CD1c-positive myeloid dendritic cell (primary cell): ENCODE data around the gene DNPH1.

Experiments used
- DNase-seq: peaks from one replicate; pipeline ENCODE4 v3.0.0-alpha.2; 2016; ENCODE audit errors: extremely low spot score

Gene DNPH1

DNA sequence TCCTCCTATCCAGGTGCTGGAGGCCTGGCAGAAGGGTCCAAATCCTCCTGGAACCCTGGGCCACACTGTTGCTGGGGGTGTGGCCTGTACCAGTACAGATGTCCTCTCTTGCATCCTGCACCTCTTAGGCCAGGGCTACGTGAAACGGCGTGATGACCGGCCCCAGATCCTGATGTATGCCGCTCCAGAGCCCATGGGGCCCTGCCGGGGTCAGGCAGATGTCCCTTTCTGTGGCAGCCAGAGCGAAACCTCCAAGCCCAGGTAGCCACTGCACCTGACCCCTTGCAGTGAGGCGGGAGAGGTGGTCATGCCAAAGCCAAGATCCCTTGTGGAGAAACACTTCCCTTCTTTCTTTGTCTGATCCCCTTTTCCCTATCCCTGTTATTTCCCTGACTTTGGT, 14.2 kb downstream of the DNPH1 start:
- no peak for DNase-seq

DNA sequence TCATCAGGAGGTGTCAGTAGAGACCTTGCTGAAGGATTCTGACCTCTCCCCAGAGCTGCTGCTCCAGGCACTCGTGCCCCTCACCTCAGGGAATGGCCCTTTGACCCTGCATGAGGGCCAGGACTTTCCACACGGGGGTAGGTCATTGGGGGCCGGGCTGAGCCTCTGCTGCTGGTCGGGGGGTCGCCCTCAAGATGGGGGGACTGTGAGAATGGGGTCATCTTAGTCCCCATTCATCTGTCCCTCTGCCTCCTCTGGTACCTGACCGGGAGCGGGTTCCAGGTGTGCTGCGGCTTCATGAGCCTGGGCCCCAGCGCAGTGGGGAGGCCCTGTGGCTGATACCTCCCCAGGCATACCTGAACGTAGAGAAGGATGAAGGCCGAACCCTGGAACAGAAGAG, 15.8 kb downstream of the DNPH1 start:
- no peak for DNase-seq

DNA sequence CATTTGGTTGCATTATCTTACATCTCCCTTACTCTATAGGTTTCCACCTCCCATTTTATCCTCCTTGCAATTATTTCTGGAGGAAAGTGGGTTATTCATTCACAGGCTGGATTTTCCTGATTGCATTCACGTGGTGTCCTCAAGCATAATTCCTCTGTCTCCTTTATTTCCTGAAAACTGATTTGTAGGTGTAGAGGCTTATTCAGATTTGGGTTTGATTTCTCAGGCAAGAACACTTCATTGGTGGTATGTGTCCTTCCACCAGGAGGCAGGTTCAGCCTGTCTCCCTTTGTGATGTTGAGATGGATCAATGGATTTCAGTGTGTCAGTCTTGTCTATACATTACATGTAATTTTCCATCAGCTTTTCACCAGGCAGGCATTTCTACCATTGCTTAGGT, 17.3 kb downstream of the DNPH1 start:
- no peak for DNase-seq

DNA sequence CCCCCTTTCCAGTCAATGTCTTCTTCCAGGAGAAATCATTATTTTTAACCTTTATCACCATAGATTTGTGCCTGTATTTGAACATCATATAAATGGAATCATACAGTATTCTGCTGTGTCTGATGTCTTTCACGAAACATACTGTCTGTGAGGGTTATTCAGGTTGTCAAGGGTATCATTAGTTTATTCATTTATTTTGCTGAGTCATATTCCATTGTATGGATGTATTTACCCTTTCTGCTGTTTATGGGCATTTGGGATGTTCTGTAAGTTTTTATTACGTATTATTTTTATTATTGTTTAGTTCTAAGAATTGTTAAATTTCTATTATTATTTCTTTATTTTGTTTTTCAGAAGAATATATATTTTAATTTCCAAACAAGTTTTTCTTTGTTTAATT, 22.0 kb downstream of the DNPH1 start:
- DNase-seq: no peak

DNA sequence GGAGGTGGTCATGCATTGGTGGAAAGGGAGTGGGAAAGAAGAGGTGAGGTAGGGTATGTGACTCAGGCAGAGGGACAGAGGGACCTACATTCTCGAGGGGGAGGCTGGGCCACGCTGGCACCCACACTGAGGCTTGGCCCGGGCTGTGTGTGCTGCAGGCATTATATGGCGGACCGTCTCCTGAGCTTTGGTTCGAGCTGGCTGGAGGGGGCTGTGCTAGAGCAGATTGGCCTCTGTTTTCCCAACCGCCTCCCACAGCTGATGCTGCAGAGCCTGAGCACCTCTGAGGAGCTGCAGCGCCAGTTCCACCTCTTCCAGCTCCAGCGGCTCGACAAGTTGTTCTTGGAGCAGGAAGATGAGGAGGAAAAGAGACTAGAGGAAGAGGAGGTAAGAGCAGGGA, 23.4 kb downstream of the DNPH1 start:
- no peak for DNase-seq

DNA sequence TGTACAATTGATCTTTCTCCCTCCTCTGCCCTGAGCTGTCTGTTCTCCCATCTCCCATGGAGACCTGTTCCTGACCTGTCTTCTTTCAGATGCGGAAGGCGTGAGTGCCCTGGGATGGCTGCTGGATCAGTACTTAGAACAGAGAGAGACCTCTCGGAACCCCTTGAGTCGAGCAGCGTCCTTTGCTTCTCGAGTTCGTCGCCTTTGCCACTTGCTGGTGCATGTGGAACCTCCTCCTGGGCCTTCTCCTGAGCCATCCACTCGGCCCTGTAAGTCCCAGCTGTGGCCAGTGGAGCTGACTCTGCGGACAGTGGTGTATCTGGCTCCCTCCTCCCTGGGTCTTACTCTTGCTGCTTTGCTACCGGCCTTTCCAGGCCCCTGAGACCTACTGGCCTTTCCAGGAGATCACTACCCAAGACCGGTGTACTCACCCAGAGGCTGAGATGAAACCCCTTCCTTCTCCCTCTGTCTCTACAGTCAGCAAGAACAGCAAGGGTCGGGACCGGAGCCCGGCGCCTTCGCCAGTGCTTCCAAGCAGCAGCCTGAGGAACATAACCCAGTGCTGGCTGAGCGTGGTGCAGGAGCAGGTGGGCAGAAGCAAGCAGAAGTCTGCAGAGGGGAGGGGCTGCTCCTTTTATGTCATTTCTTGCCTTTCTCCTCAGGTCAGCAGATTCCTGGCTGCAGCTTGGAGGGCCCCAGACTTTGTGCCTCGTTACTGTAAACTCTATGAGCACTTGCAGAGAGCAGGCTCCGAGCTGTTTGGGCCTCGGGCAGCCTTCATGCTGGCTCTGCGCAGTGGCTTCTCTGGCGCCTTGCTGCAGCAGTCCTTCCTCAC, 24.8 kb downstream of the DNPH1 start:
- DNase-seq: no peak

DNA sequence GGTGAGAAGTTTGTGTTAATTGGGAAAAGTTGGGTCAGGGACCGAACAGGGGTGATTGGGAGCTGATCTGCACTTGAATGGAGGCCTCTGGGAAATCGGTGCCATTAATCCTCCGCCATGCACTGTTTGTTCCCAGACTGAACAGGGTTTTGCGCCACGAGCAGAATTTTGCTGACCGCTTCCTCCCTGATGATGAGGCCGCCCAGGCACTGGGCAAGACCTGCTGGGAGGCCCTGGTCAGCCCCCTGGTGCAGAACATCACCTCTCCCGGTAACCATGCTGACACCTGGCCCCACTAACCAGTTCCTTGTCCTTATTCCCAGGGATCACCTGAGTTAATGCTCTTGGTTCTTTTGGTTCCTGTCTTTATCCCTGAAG, 25.6 kb downstream of the DNPH1 start:
- no peak for DNase-seq

DNA sequence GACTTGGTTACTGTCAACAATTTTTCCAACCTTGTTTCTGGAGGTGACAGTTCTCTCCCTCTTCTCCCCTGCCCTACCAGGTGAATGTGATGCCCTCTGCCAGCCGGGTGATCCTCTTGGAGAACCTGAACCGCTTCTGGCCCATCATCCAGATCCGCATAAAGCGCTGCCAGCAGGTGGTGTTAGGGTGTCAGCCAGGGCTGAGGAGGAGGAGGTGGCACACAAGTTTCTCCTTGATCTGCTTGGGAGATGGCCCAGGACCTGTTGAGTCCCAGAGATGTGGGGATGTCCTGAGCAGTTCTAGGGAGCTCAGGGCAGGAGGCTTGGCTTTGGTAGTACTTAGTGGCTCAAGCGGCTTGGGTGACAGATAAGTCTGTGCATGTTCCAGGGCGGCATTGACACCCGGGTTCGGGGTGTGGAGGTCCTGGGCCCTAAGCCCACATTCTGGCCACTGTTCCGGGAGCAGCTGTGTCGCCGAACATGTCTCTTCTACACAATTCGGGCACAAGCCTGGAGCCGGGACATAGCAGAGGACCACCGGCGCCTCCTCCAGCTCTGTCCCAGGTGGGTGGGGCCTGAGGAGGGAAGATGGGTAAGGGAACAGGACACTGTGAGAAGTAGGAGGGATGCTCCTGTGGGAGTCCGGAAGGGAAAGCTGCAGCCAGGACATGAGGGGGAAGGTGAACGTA, 26.1 kb downstream of the DNPH1 start:
- no peak for DNase-seq

DNA sequence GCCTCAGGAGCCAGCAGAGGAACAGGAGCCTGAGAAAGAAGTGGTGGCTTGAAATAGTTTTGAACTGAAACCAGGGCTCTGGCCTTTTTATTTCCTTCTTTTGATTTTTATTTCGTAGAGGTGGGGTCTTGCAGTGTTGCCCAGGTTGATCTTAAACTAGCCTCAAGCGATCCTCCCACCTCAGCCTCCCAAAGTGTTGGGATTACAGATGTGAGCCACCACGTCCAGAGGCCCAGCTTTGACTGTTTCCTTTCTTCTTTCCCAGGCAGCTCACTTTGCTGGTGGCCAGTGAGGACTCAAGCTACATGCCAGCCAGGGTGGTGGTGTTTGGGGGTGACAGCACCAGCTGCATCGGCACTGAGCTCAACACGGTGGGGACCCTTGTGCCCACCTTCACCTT, 26.8 kb downstream of the DNPH1 start:
- DNase-seq: no peak

DNA sequence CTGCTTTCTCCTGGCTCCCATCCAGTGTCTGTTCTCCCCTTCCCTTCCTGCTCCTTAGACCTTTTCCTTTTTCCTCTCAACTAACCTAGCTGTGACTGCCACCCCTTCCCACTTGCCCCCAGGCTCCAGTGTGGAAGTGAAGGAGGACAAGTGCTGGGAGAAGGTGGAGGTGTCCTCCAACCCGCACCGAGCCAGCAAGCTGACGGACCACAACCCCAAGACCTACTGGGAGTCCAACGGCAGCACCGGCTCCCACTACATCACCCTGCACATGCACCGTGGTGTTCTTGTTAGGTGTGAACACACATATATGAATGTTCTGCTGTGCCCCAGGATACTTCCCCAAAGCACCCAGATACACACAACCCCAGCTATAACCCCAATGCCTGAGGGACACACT, 28.7 kb downstream of the DNPH1 start:
- no peak for DNase-seq

DNA sequence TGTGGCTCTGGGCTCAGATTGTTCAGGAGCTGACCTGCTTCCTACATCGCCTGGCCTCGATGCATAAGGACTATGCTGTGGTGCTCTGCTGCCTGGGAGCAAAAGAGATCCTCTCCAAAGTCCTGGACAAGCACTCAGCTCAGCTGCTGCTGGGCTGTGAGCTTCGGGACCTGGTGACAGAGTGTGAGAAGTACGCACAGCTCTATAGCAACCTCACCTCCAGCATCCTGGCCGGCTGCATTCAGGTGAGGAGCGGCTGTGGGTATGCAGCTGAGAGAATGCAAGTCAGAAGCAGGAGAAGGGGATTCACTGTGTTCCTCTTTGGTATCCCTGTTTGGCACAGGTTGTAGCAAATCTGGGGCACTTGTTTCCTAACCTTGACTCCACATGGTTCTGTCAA, 29.4 kb downstream of the DNPH1 start:
- DNase-seq: no peak

DNA sequence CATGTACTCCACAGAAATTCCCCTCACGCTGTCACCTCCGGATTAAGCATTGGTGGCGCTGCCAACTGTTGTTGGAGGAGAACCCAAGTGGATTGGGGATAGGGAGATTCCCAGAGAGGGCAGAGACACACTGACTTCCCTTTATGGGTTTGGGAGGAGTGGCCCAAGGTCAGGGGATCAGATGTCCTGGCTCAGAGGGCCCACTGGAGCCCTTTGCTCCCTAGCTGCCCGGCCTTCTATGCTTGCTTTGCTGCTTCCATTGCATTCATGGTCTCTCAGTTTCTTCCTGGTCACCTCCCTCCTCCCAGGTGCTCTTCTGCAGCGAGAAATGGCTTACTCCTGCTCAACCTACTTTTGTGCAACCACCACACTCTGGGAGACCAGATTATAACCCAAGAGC, 32.9 kb downstream of the DNPH1 start:
- no peak for DNase-seq

DNA sequence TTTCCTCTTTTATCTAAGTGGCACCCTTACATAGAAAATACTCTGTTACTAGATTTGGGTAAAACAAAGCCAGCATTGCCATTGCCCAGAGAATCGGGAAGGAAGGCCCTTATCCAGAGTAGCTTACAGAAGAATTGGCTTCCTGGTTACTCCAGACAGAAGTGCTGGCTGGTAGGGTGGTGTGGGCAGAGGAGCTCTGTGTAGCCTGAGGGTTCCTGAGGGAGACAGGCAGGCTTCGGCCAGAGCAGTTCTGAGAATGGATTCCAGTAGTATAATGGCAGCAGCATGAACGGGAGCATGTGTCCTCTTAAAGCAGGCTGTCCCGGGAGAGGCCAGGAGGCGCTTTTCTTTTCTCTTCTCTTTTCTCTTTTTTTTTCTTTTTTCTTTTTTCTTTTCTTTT, 35.4 kb downstream of the DNPH1 start:
- no peak for DNase-seq

DNA sequence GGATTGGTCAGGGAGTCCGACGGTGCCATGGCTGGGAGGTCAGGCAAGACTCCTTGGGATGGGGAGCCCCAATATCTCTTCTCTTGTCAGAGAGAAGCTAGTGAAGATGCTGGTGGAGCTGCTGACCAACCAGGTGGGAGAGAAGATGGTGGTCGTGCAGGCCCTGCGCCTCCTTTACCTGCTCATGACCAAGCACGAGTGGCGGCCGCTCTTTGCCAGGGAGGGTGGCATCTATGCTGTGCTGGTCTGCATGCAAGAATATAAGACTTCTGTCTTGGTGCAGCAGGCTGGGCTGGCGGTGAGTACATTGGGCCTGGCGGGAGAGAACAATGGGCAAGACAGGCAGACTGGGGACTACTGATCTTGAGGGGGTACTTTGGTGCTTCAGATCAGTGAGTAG, 36.4 kb downstream of the DNPH1 start:
- no peak for DNase-seq

DNA sequence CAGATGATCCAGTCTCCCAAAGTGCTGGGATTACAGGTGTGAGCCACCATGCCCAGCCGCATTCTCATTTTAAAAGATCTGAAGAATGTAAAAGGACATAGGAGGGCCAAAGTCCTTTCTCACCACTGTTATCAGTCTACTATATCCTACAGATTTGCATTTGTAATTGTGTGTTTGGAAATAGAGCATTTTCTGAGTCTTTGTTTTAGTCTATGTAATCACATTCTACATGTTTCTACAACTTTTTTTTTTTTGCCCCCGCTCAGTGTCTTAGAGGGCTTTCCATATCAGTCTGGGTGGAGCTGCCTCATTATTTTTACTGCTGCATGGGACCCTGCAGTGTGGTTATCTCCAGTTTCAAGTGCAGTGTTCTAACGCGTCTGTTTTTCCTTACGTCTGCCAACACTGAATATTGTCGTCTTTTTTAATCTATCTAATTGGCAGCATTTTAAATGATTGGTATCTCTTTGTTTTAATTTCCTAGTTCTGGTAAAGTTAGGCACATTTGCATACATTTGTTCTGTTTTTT, 39.4 kb downstream of the DNPH1 start:
- no peak for DNase-seq

DNA sequence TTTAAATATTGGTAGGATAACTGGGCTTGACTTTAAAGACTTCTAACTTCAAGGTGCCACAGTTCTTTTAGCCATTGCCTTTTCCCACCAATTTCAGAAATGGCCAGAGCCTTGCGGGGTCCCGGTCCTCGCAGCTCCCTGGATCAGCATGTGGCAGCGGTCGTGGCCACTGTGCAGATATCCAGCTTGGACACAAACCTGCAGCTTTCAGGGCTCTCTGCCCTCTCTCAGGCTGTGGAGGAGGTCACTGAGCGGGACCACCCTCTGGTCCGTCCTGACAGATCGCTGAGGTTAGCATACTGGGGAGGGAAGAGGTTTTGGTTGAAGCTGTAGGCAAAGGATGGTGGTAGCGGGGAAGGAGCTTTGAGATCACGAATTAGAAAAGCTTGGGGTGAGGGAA, 40.9 kb downstream of the DNPH1 start:
- DNase-seq: no peak

DNA sequence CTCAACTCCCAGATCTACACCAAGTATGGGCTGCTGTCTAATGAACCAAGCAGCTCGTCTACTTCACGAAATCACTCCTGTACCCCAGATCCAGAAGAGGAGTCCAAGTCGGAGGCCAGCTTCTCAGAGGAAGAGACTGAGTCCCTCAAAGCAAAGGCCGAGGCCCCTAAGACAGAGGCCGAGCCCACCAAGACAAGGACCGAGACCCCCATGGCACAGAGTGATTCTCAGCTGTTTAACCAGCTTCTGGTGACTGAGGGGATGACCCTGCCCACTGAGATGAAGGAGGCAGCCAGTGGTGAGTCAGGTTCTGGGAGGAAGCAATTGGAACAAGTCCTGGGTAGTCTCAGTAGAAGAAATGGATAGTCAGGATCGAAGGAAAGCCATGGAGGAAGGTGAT, 41.5 kb downstream of the DNPH1 start:
- DNase-seq: no peak

DNA sequence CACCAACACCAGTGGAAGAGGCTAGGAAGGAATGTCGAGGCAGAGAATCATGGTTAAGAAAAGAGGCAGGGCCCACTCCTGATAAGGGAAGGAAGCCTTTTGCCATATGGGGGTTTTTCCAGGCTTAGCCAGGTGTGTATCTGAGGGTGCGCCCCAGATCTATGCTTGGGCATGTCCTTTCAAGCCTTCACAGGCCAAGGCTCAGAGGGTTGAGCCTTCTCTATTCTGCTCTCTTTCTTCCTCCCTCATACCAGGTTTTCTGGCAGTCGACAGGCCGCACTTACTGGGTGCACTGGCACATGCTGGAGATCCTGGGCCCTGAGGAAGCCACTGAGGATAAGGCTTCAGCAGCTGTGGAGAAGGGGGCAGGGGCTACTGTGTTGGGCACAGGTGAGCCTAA, 42.6 kb downstream of the DNPH1 start:
- DNase-seq: no peak

DNA sequence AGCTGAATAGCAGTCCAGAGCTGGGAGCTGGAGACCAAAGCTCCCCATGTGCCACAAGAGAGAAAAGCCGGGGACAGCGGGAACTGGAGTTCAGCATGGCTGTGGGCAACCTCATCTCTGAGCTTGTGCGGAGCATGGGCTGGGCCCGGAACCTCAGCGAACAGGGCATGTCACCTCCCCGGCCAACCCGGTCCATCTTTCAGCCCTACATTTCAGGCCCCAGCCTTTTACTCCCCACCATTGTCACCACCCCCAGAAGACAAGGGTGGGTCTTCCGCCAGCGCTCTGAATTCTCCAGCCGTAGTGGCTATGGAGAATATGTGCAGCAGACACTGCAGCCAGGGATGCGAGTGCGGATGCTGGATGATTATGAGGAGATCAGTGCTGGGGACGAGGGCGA, 43.3 kb downstream of the DNPH1 start:
- no peak for DNase-seq

DNA sequence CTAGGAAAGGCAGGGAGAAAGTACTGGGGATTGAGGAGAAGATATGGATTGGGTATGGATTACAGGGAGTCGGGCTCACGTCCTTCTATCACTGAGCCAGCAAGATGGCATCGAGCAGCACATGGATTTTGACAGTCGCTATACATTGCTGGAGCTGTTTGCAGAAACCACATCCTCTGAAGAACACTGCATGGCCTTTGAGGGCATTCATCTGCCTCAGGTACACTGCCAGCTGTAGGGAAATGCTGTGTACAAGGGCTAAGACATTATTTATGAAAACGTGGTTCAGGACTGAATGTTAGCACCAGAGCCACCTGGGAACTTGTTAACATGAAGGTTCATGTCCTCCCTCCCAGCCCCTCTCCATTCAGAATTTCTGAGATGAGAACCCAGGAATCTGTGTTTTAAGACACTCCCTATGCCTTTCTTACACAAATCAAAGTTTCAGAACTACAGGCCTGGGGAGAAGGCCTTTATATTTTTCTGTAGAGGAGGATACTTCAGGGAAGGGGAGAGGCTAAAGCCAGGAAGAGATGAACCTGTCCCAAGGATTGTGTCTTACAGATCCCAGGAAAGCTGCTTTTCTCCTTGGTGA, 43.8 kb downstream of the DNPH1 start:
- no peak for DNase-seq

DNA sequence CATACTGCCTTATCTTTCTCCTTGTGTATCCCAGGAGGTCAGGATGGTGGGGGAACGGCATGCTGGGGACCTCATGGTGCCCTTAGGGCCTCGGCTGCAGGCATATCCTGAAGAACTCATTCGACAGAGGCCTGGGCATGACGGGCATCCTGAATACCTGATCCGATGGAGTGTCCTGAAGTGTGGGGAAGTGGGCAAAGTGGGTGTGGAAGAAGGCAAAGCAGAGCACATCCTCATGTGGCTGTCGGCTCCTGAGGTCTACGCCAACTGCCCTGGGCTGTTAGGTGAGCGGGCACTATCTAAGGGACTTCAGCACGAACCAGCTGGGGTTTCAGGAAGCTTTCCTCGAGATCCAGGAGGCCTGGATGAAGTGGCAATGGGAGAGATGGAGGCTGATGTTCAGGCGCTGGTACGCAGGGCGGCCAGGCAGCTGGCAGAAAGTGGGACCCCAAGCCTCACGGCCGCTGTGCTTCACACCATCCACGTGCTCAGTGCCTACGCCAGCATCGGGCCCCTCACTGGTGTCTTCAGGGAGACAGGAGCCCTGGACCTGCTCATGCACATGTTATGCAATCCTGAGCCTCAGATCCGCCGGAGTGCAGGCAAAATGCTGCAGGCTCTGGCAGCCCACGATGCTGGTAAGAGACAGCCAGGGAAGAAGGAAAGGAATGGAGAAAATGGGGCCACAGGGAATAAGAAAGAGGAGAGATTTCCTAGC, 44.9 kb downstream of the DNPH1 start:
- no peak for DNase-seq

DNA sequence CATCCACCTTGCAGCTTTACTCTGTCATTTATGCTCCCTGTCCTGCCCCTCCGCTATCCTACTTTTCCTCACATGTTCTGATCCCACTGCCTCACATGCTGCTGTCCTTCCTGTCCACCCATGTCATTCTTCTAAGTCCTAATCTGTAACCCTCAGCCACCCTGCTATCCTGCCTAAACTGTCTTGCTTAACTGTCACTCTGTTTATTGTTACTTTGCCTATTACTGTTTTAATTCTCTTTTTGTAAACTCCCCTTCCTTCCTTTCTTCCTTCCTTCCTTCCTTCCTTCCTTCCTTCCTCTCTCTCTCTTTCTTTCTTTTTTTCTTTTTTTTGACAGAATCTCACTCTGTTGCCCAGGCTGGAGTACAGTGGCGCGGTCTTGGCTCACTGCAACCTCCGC, 45.8 kb downstream of the DNPH1 start:
- no peak for DNase-seq
